Measurements from ENCODE around the gene DIP2A.

Gene DIP2A

DNA sequence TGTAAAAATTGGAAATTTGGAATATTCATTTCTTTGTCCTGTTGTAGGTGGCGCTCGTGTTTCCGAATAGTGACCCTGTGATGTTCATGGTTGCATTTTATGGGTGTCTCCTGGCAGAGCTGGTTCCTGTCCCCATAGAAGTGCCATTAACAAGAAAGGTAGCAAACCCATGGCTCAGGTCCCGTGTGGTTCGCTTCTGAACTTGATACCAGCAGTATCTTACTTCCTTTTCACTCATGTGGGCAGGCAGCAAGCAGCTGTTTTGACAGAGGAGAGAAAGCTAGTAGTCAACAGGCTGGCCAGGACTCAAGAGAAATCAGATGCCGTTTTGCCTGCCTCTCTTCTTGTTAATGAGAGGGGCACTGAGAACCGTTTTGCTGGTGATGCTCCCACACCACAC lies 73.4 kb downstream of the DIP2A start:
- no peak for DNase-seq (ENCODE audit: low read depth in 2 of 2)

DNA sequence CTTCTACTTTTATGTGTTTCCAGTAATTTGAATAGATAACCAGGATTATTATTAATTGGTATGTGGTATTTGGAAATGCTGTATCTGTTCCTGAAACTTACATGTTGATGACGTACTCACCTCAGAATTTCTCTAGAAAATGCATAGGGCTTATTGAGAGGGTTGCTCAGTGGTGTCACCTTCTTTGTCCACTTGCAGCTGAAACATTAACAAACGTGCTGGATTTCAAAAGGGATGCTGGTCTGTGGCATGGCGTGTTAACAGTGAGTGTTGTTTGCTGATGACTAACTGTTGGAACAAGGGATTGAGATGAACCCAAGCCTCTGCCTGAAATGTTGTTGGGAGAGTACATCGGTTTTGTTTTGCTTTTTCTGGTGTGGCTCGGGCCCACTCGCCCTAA lies 78.3 kb downstream of the DIP2A start:
- DNase-seq (ENCODE audit: low read depth in 2 of 2) = no peak

DNA sequence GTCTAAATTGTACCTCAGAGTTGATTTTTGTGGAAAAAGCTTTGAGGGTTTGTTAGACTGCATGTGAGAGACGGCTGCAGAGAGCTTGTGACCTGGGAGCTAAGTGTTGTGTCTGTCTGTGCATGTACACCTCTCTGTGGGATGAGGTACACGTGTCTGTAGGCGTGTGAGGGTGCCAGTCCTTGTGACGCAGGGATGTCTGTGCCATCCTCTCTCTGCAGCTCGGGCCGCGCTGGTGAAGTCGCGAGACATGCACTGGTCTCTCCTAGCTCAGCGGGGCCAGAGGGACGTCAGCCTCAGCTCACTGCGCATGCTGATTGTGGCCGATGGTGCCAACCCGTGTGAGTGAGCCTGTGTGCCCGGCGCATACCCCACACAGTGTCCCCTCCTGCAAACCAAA lies 79.6 kb downstream of the DIP2A start:
- no peak for DNase-seq (ENCODE audit: low read depth in 2 of 2)

DNA sequence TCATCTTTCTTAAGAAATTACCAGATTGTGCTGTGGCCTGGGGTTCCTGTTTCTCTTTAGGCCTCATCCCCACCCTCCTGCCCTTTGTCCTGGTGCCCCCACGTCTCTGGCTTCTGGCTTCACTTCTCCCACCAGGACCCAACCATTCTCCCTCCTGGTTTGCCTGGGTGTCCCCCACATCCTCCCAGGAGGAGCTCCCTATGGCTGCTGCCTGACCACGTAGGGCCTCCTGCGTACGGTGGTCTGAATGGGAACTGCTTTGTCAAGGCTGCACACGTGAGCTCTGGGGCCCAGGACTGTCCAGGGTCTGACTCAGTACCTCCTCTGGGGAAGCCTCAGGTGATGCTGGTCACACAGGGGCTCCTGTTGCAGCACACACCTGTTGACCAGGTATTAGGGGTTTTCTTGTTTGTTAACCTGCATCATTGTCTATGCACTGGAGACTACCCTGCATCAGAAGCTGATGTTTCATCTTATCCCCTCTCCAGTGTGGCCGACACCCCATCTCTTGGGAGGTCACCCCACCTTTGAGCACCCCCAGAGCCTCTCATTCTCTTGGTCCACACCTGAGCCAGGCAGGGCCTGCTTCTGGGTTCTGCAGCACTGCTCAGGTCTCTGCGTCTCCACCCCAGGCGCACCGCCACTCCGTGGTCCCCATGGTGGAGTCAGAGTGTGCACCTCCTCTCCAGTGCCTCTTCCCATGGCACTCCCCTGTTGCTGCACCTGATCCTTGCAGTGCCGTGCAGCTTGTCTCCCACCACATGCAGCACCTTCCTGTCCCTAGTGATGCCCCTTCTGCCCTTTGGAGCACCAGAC lies 80.4 kb downstream of the DIP2A start:
- no peak for DNase-seq (ENCODE audit: low read depth in 2 of 2)

DNA sequence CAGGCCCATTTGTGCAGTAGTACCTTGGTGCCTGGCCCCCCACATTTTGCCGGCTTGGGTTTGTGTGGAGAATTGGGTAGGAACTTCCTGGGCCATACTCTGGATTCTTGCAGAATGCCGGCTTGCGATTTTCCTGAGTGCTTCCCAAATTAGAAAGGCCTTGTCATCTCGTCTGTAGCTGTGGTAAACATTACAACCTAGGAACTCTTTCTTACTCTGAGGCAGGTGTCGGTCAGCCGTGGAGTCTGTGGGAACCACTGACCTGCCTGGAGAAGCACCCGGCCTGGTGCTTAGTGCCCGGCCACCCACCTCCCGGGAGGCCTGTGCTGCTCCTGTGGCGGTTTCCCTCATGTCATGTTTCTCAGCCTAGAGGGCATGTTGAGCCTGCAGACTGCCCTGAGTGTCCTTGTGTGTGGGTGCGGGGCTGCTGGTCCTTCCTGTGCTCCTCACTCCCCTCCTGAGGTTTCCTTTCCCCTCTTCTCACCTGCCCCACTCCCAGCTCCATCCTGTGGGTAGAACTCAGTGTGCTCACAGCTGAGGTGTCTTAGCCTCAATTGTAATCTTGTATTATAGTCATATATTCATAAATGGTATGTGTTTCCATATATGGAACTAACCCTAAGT lies 81.5 kb downstream of the DIP2A start:
- no peak for DNase-seq (ENCODE audit: low read depth in 2 of 2)

DNA sequence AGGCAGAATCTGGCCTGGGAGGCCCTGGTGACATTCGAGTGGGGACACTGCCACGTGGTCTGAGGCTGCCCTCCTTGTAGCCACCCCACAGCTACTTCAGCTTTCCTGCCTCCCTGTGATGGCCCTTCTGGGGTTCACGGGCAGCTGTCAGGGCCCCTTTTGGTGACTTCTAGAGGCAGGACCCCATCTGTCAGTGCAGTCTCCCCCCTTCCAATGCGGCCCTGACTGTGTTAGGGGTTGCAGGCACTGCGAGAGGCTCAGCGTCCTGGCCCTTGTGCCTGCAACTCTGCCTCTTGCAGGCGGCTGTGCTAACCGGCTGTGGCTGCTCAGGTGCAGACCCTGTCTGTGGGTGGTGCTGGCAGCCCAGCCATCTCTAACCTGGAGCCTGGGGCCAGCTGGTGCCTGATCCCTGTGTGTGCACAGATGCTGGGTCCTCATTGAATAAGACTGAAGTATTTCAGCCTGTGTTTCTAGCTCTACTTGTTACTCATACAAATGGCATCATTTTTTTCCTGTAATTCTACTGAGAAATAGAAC lies 84.0 kb downstream of the DIP2A start:
- no peak for DNase-seq (ENCODE audit: low read depth in 2 of 2)

DNA sequence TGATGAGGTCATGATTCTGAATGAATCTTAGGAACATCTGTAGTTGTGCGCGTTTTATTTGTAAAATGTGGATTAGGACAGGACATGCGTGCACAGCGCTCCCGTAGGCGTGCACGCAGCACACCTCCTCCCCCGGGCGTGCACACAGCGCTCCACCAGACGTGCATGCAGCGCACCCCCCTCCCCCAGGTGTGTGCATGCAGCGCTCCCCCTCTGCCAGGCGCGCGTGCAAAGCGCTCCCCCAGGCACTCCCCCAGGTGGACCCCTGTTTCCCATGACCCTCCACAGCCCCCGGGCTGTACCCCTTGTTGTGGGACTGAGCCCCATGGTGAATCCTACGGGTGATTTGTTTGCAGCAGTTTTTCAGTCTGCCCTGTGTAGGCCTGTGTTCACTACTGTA lies 84.6 kb downstream of the DIP2A start:
- no peak for DNase-seq (ENCODE audit: low read depth in 2 of 2)

DNA sequence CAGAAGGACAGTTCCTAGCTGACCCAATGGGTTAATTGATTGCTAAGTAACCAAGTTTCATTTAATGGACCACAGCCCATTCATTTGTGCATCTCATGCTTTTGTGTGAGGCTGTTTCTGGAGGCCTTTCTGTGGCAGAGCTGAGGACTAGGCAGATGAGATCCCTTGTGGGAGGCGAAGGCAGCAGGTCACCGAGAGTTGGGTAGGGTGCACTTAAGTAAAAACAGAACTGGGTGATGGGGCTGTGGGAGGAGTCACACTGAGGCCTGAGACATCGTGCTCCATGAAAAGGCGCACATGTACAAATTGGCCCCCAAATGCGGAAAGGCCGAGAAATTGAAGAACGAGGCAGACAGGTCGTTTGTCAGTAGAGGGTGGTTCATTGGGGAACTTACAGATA lies 85.3 kb downstream of the DIP2A start:
- DNase-seq (ENCODE audit: low read depth in 2 of 2) = no peak

DNA sequence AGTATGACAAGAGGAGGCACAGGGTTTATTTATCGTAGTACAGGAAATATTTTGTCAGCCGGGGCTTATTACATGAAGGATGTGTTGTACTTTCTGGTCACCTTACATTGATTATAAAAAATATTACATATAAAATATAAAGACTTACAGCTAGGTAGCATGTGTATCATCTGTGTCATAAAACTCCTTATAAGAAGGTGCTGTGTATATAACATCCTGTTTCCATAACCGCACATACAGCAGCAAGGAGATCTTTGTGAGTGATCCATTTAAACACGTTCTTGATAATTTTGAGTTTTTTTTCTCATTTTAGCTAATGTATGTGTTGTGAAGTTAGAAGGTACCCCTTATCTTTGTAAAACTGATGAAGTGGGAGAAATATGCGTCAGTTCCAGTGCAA lies 86.1 kb downstream of the DIP2A start:
- DNase-seq (ENCODE audit: low read depth in 2 of 2) = no peak

DNA sequence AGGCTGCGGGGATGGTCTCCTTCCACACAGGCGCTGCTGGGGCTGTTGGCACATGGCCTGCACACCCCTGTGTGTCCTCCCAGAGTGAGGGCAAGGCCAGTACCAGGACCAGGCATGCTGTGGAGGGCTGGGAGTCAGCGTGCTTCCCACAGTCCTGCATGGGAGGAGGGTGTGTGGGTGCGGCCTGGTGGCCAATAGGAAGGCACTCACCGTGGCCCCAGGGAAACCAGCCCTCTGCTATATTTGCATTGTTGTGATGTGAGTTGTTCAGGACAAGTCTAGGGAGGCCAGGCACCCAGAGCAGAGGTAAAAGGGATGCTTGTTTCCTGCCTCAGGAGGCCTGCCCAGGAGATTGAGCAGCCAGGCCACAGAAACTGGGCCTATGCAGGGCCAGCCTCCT lies 86.7 kb downstream of the DIP2A start:
- DNase-seq (ENCODE audit: low read depth in 2 of 2) = no peak

DNA sequence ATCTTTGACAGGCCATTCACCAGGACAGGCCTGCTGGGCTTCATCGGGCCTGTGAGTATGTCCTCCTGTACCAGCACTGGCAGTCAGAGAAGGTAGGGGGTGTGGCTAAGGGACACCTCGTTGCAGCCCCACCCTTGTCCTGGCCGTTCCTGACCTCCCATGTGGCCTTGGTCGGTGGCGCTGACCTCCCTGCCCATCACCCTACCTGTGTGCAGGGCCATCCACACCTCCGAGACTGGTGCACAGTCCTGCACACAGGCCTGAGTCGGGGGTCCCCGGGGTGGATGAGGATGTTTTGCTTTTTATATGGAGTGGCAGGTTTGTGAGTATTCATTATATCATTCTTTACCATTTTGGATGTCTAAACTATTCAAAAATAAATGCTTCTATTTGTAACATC lies 87.2 kb downstream of the DIP2A start:
- DNase-seq (ENCODE audit: low read depth in 2 of 2) = no peak

DNA sequence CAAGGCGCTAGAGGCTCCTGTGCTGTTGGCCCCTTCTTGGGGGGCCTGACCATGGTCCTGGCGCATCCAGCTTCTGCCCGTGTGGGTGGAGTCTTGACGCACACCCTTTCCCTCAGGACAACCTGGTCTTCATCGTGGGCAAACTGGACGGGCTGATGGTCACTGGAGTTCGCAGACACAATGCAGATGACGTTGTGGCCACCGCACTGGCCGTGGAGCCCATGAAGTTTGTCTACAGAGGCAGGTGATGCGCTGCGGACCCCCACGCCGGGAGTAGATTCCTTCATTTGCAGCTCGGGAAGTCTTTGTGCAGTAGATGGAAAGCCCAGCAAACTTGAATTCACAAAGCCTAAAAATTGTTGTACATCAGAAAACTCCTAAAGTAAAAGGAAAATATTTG lies 88.1 kb downstream of the DIP2A start:
- no peak for DNase-seq (ENCODE audit: low read depth in 2 of 2)

DNA sequence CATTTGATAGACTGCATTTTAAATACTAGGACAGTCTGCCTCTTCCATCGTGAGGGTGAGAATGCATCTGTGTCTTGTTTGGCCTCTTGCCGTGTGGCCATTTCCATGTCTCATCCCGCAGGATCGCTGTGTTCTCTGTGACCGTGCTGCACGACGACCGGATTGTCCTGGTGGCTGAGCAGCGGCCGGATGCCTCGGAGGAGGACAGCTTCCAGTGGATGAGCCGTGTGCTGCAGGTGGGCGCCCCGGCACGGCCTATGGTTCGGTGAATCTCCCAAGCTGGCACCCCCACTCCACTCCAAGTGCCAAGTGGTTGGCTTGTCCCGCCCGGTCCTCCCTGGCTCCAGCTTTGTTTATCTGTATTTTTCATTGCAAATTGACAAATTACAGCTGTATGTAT lies 91.0 kb downstream of the DIP2A start:
- DNase-seq (ENCODE audit: low read depth in 2 of 2) = no peak

DNA sequence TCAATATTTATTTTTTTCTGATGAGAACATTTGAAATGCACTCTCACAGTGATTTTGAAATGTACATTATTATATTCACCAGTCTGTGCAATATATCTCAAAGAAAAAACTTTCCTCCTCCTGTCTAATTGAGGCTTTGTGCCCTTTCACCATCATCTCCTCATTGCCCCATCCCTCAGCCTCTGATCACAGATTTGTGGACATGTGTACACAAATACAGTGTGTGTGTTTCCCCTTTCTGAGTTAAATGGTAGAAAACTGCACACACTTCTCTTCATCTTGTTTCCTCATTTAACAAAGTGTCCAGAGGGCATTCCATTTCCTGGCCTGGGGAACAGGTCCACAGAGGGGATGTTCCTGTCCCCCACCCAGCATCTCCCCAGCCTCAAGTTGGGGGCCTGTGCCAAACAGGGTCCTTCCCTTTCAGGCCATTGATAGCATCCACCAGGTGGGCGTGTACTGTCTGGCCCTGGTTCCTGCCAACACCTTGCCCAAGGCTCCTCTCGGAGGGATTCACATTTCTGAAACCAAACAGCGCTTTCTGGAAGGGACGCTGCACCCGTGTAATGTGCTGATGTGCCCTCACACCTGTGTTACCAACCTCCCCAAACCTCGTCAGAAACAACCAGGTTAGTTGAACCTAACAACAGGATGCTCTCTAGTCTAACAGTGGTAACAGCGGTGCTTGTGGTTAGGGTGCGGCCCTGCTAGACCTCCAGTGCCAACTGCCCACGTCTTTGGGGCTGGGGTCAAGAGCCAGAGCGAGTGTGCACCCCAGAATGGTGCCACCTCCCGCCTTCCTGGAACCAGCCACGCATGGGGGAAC lies 91.6 kb downstream of the DIP2A start:
- DNase-seq (ENCODE audit: low read depth in 2 of 2) = no peak

DNA sequence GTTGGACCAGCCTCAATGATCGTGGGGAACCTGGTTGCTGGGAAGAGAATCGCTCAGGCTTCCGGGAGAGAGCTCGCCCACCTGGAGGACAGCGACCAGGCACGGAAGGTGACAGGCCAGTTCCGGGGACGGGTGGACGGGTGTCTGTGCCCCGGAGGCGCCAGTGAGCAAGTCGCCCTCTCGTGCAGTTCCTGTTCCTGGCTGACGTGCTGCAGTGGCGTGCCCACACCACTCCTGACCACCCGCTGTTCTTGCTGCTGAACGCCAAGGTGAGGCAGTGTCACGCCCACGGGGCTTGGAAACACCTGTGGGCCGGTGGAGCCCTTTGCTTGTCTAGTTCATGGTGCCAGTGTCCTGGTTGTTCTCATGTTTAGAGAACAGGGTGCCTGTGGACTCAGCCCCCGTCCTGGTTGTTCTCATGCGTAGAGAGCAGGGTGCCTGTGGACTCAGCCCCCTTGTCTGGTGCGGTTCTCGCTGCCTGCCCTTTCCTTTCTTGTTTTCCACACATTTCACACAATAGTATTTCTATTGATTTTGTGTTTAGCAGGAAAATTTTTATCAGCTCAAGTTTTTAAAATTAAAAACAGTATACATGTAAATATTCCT lies 93.0 kb downstream of the DIP2A start:
- DNase-seq (ENCODE audit: low read depth in 2 of 2) = no peak

DNA sequence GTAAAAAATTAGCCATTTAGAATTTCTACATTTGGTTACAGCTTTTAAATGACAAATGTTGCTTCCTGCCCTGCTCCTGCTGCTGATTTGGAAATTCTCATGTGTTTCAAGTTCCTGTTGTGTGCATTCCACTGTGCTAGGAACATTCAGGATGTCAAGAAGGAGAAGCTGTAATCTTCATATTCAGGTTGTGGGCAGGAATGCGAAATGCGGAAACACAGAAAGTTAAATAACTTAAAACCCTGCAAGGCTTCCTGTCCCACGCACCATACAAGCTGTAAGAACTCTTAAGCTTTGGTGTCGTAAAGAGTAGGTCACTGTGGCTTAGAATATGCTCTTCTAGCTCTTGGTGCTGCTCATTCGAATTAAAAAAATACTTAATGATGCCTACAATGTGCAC lies 93.6 kb downstream of the DIP2A start:
- no peak for DNase-seq (ENCODE audit: low read depth in 2 of 2)

DNA sequence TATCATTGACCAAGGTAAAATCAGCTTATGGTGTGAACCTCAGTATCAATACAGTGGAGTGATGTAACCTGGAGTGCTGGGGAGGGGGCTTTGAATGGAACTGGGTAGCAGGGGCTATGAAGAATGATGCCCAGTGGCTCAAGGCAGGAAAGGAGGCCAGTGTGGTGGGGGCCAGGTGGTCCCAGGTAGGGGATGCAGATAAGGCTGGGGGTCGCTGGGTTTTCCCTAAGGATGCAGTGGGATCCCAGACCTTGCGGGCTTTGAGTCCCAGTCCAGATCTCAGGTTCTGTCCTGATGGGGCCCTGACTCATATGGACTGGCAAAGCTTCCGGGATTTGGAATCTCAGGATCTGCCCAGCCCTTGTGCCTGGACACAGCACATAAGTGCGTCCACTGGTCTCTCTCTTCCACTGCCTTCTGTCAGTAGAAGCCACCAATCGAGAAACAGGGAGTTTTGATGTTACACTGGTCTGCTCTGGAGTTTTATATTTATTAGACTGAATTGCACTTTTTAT lies 94.2 kb downstream of the DIP2A start:
- DNase-seq (ENCODE audit: low read depth in 2 of 2) = no peak

DNA sequence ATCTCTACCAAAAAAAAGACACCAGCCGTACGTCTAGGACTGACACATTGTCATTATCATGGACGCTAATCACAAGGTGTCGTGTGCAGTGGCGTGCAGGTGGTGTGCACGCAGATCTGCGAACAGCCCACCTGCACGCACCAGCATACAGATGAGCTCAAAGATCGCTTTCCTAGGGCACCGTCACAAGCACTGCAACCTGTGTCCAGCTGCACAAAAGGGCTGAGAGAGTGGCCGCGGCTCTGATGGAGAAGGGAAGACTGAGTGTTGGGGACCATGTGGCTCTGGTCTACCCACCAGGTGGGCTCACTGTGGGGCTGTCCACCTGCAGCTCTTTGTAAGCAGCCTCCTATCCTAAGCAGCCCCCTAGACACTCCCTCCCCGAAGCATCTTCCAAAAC lies 95.3 kb downstream of the DIP2A start:
- DNase-seq (ENCODE audit: low read depth in 2 of 2) = no peak

DNA sequence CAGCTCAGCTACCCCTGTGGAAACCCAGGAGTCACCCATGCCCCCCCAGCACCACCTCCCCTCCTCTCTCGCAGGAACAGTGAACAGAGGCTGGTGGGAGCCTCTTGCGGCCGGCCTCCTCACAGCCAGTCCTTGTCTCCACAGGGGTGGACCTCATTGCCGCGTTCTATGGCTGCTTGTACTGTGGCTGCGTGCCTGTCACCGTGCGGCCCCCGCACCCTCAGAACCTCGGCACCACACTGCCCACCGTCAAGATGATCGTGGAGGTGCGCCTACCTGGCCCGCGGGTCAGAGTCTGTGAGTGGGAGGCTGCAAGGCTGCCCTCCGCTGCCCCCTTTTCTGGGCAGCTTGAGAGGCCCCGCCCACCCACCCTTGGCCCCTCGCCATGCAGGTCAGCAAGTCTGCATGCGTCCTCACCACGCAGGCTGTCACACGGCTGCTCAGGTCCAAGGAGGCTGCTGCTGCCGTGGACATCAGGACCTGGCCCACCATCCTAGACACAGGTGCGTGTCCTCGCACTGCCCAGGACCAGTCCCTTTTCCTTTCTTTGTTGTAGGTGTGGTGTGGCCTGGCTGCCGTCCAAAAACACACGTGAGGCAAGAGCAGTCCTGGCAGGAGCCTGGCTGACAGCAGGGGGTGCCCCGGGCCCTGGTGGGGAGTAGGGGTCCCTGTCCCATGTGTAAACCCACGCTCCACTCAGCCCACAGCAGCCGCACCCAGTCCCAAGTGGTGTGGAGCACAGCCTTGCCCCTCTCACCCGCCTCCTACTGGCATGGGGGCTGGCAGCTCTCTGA lies 95.9 kb downstream of the DIP2A start:
- no peak for DNase-seq (ENCODE audit: low read depth in 2 of 2)

DNA sequence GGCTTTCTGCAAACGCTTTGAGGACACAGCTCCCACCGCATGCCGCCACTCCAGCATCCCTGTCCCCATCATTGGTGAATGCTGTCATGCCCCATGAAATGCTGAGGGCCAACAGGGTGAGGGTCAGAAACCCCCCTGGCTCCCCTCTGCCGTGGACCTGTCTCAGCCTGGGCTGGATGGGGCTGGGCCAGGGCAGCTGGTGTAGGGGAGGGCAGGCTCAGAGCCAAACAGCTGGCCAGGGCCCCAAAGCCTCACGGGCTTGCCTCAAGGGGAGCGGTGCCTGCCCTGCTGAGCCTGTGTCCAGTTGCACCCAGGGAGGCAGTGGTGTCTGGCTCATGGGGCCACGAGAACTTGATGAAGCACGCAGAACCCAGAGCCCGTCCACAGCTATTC lies 96.5 kb downstream of the DIP2A start:
- no peak for DNase-seq (ENCODE audit: low read depth in 2 of 2)

DNA sequence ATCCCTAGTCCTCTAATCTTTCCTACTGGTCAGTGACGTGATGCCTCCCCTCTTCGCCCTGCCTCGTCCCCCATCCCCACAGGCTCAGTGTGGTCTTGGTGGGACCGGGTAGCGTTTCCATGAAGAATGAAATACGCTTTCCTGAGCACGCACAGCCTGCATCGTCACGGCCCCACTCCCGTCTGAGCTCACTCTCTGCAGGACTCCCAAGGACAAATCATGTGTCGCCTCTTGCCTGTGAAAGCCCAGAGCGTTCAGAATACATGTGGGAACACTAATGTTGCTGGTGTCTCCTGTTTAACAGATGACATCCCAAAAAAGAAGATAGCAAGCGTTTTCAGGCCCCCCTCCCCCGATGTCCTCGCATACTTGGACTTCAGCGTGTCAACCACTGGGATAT lies 97.0 kb downstream of the DIP2A start:
- no peak for DNase-seq (ENCODE audit: low read depth in 2 of 2)
